A673 (cell line): ENCODE results near the gene UPK2. TPM values are rescaled to one million over a fixed set of nuclear protein-coding genes. Genes with fewer than 3 reads are reported as not detected.

Source experiments
- BruUV-seq: library from RNA; stranded (reverse); fragments of 400-500 nt; replicated peaks from 2 replicates; lab custom pipeline; 2021; lab: Mats Ljungman, UMichigan
- CTCF ChIA-PET: fragments of 300-600 bp; sonication (Branson Sonifier 250); formaldehyde crosslinking; loops from one replicate; lab custom pipeline; 2022; ENCODE audit warnings: antibody characterized with exemption; lab: Charles Lee
- POLR2A ChIA-PET: fragments of 300-600 bp; sonication (Branson Sonifier 250); formaldehyde crosslinking; loops from one replicate; lab custom pipeline; 2022; ENCODE audit warnings: antibody characterized with exemption; ENCODE audit not compliant: low non-redundant PET; lab: Charles Lee
- DNase-seq: peaks from one replicate; pipeline ENCODE4 v3.0.0-alpha.2; 2015; ENCODE audit warnings: low spot score
- H3K27ac ChIP-seq: fragments of 200-600 bp; sonication (generic); 2 replicates; pipeline ENCODE4 v1.5.1; 2016; ENCODE audit warnings: mixed run types, low read depth, mild to moderate bottlenecking, mixed read lengths, antibody characterized with exemption, low read length; ENCODE audit not compliant: poor library complexity, severe bottlenecking
- H3K27me3 ChIP-seq: fragments of 200-600 bp; sonication (generic); replicated peaks from 2 replicates; pipeline ENCODE4 v1.6.1; 2017; ENCODE audit warnings: mixed run types, low read depth, mild to moderate bottlenecking, mixed read lengths, antibody characterized with exemption, low read length; ENCODE audit not compliant: insufficient read depth, poor library complexity
- H3K36me3 ChIP-seq: fragments of 200-600 bp; sonication (generic); 2 replicates; pipeline ENCODE4 v1.6.1; 2016; ENCODE audit warnings: mixed run types, mild to moderate bottlenecking, mixed read lengths, antibody characterized with exemption, low read length; ENCODE audit not compliant: insufficient read depth, poor library complexity, severe bottlenecking
- H3K4me1 ChIP-seq: fragments of 200-600 bp; sonication (generic); 2 replicates; pipeline ENCODE4 v1.6.1; 2017; ENCODE audit warnings: mixed run types, mild to moderate bottlenecking, mixed read lengths, antibody characterized with exemption, low read length; ENCODE audit not compliant: insufficient read depth, poor library complexity, severe bottlenecking
- H3K4me3 ChIP-seq: fragments of 200-600 bp; sonication (generic); 2 replicates; pipeline ENCODE4 v1.5.1; 2016; ENCODE audit warnings: low read depth, mixed run types, mild to moderate bottlenecking, mixed read lengths, low read length; ENCODE audit not compliant: poor library complexity, severe bottlenecking
- H3K9me3 ChIP-seq: fragments of 200-600 bp; sonication (generic); 2 replicates; pipeline ENCODE4 v1.6.1; 2016; ENCODE audit warnings: mixed run types, low read depth, mild to moderate bottlenecking, mixed read lengths, antibody characterized with exemption, low read length; ENCODE audit not compliant: poor library complexity, severe bottlenecking
- CTCF ChIP-seq: fragments of 300-800, 200-600 bp; sonication (generic); conservative IDR thresholded peaks from 2 replicates; pipeline ENCODE4 v1.5.1; 2017; ENCODE audit warnings: low read depth, mild to moderate bottlenecking, antibody characterized with exemption, low read length, moderate library complexity, mixed read lengths
- EZH2 ChIP-seq: fragments of 200-600 bp; sonication (generic); IDR thresholded peaks from 2 replicates; pipeline ENCODE4 v1.6.1; 2017; ENCODE audit warnings: borderline replicate concordance, low read depth, mild to moderate bottlenecking, mixed read lengths, antibody characterized with exemption, low read length; ENCODE audit not compliant: poor library complexity, severe bottlenecking
- intact Hi-C: fragments of 100-400 bp; cut with micrococcal nuclease; formaldehyde crosslinking; loops from one replicate; pipeline ENCODE4 v1.10.0; 2022; ENCODE audit not compliant: unreplicated experiment
- total RNA-seq: library from RNA; stranded (reverse); gene quantifications from 2 replicates; pipeline ENCODE4 v1.2.3, GENCODE V29; 2021

UPK2 gene
- total RNA-seq, 1 experiment from 2014 or later = not detected

GRCh38 chr11:118914178-118914918, 41.8 kb upstream of the UPK2 start:
- intact Hi-C loops = no loop called here

GRCh38 chr11:118914987-118915386, 41.1 kb upstream of the UPK2 start:
- ChIA-PET POLR2A (no interaction called here), CTCF (no interaction called here)
- Histone ChIP-seq H3K27ac (peak overlapping the region; percentile 88), H3K4me1 (peaks cover 98% of the 10 kb centered on the region), H3K36me3 (no peaks in the 10 kb centered on the region), H3K9me3 (no peaks in the 10 kb centered on the region), H3K27me3 (no peaks in the 10 kb centered on the region), H3K4me3 (no peak overlapping the region)
- no TSS peak for BruUV-seq
- DNase-seq = no peak
- TF ChIP-seq CTCF (no peak), EZH2 (no peak)
- intact Hi-C loops = no loop called here

More at GRCh38 chr11:118914178-118914918, 41.8 kb upstream of the UPK2 start:
- Histone ChIP-seq H3K9me3 (no peaks in the 10 kb centered on the region), H3K4me3 (no peak overlapping the region), H3K27me3 (no peaks in the 10 kb centered on the region), H3K4me1 (peaks cover 98% of the 10 kb centered on the region), H3K27ac (peak overlapping the region; percentile 88), H3K36me3 (no peaks in the 10 kb centered on the region)
- BruUV-seq = no TSS peak
- ChIA-PET CTCF (interaction anchor here (0.8 to 1.5 kb wide), 2 partner anchors 13 to 15 kb away, joined by 3 to 4 read pairs; no protein-coding TSS in a partner anchor), POLR2A (no interaction called here)
- peak; percentile 60 for DNase-seq
- no peak for TF ChIP-seq EZH2

- Histone ChIP-seq H3K27me3 (no peaks in the 10 kb centered on the region), H3K27ac (peak overlapping the region; percentile 88), H3K4me3 (no peak overlapping the region), H3K4me1 (peaks cover 98% of the 10 kb centered on the region), H3K36me3 (no peaks in the 10 kb centered on the region), H3K9me3 (no peaks in the 10 kb centered on the region)
- TF ChIP-seq EZH2 (no peak), CTCF (no peak)
- intact Hi-C loops = no loop called here
- BruUV-seq = no TSS peak
- POLR2A ChIA-PET = no interaction called here
- CTCF ChIA-PET = no interaction called here
- no peak for DNase-seq
These were observed 40.7 kb upstream of the UPK2 start for GRCh38 chr11:118915396-118915795.
